ENCODE data around the gene OR2AT4. TPM values are rescaled to one million over a fixed set of nuclear protein-coding genes. Genes with fewer than 3 reads are reported as not detected.

Gene OR2AT4
- total and polyA plus RNA-seq, 4 donors, result not detected

GRCh38 chr11:75078233-75078632 lies 18.4 kb downstream of the OR2AT4 start:
- DNase-seq (no peak), ATAC-seq (ENCODE audit: insufficient read depth, low FRiP score) (no peak)
- Histone ChIP-seq H3K4me3 (no peak overlapping the region), H3K9ac (ENCODE audit: insufficient read depth in 1 of 2, low read length in 2 of 2) (no peak overlapping the region), H3K4me1 (ENCODE audit: control insufficient read depth in 5 of 5, insufficient read depth in 5 of 5, low read length in 5 of 5) (no peaks in the 10 kb centered on the region), H3K36me3 (ENCODE audit: control insufficient read depth in 4 of 4, insufficient read depth in 4 of 4, low read length in 4 of 4) (no peaks in the 10 kb centered on the region), H3K27me3 (ENCODE audit: control insufficient read depth in 3 of 3, insufficient read depth in 3 of 3, low read length in 2 of 3) (no peaks in the 10 kb centered on the region), H3K27ac (ENCODE audit: low read depth in 1 of 2, low read length in 1 of 2) (no peak overlapping the region), H3K9me3 (ENCODE audit: control insufficient read depth in 4 of 4, insufficient read depth in 3 of 4, low read length in 3 of 4) (no peaks in the 10 kb centered on the region)
- WGBS, 2 donors, result 87 to 91% methylated on average over 2 of the region's 2 CpGs
- TF ChIP-seq, protein P1, sequence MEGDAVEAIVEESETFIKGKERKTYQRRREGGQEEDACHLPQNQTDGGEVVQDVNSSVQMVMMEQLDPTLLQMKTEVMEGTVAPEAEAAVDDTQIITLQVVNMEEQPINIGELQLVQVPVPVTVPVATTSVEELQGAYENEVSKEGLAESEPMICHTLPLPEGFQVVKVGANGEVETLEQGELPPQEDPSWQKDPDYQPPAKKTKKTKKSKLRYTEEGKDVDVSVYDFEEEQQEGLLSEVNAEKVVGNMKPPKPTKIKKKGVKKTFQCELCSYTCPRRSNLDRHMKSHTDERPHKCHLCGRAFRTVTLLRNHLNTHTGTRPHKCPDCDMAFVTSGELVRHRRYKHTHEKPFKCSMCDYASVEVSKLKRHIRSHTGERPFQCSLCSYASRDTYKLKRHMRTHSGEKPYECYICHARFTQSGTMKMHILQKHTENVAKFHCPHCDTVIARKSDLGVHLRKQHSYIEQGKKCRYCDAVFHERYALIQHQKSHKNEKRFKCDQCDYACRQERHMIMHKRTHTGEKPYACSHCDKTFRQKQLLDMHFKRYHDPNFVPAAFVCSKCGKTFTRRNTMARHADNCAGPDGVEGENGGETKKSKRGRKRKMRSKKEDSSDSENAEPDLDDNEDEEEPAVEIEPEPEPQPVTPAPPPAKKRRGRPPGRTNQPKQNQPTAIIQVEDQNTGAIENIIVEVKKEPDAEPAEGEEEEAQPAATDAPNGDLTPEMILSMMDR (IDR thresholded peaks at IDR 0.05; ENCODE audit: control extremely low read depth, extremely low read depth), result no peak

DNA sequence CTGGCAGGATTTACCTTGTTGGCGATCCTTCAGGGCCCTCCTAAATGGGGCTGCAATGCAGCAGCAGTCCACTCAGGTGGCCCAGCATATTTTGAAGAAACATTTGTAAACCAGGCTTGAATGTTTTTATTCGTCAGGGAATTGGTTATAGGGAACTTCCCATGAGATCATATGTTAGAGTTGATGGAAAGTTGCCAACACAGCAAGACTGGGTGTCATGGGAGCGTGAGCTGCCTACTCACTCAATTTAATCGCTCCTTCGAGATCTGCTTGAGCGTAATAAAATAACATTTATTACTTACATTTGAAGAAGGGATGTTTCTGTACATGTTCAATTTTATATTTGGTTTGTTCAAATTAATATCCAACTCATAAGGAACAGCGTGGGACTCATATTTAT lies 19.4 kb downstream of the OR2AT4 start:
- Histone ChIP-seq H3K27ac (ENCODE audit: low read depth in 1 of 2, low read length in 1 of 2) (no peak overlapping the region), H3K9ac (ENCODE audit: insufficient read depth in 1 of 2, low read length in 2 of 2) (no peak overlapping the region), H3K27me3 (ENCODE audit: control insufficient read depth in 3 of 3, insufficient read depth in 3 of 3, low read length in 2 of 3) (no peaks in the 10 kb centered on the region), H3K4me3 (no peak overlapping the region), H3K9me3 (ENCODE audit: control insufficient read depth in 4 of 4, insufficient read depth in 3 of 4, low read length in 3 of 4) (no peaks in the 10 kb centered on the region), H3K4me1 (ENCODE audit: control insufficient read depth in 5 of 5, insufficient read depth in 5 of 5, low read length in 5 of 5) (no peaks in the 10 kb centered on the region), H3K36me3 (ENCODE audit: control insufficient read depth in 4 of 4, insufficient read depth in 4 of 4, low read length in 4 of 4) (no peaks in the 10 kb centered on the region)
- TF ChIP-seq, protein P1 (IDR thresholded peaks at IDR 0.05; ENCODE audit: control extremely low read depth, extremely low read depth), result no peak
- ATAC-seq (ENCODE audit: insufficient read depth, low FRiP score), result no peak
- DNase-seq, result no peak
- 78 to 85% methylated on average over 7 of the region's 7 CpGs for WGBS, 2 donors

- Histone ChIP-seq H3K4me3 (no peak overlapping the region), H3K27ac (ENCODE audit: low read depth in 1 of 2, low read length in 1 of 2) (no peak overlapping the region), H3K27me3 (ENCODE audit: control insufficient read depth in 3 of 3, insufficient read depth in 3 of 3, low read length in 2 of 3) (no peaks in the 10 kb centered on the region), H3K9me3 (ENCODE audit: control insufficient read depth in 4 of 4, insufficient read depth in 3 of 4, low read length in 3 of 4) (no peaks in the 10 kb centered on the region), H3K36me3 (ENCODE audit: control insufficient read depth in 4 of 4, insufficient read depth in 4 of 4, low read length in 4 of 4) (no peaks in the 10 kb centered on the region), H3K4me1 (ENCODE audit: control insufficient read depth in 5 of 5, insufficient read depth in 5 of 5, low read length in 5 of 5) (no peaks in the 10 kb centered on the region), H3K9ac (ENCODE audit: insufficient read depth in 1 of 2, low read length in 2 of 2) (no peak overlapping the region)
- TF ChIP-seq, protein P1 (IDR thresholded peaks at IDR 0.05; ENCODE audit: control extremely low read depth, extremely low read depth), result no peak
- no peak for ATAC-seq (ENCODE audit: insufficient read depth, low FRiP score)
- no peak for DNase-seq
Observed at GRCh38 chr11:75076671-75077070, 20.0 kb downstream of the OR2AT4 start.

DNA sequence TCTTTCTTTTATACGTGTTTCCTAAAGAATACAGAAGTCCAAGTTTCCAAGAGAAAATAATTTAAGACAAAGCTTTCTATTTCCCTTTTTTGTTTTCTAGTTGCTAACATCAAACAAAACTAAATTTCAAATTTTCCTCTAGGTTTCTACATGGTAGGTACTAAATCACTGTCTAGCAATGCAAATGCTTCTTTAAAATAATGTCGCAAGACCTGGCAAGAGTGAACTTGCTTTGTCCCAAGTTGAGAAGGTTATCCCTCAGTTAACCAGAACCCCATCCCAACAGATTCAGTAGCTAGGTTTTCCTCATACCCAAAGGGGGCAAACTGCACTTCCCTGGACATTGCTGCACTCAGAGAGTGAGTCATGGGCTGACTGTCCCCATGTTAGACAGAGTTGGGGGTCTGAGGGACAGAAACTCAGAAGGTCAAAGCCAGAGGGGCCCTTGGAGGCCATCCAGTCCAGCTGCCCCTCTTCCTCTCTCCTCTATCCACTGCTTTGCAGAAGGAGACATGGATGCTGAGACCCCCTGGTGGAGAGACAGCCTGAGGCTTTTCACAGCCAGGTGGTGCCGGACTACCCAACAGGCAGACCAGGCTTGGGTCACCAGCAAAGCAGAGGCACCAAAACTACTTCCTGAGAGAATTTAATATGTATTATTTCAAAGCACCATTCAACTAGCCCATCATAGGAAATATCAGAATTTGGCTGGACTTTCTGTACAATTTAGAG lies 23.1 kb downstream of the OR2AT4 start:
- DNase-seq, result no peak
- Histone ChIP-seq H3K4me1 (ENCODE audit: control insufficient read depth in 5 of 5, insufficient read depth in 5 of 5, low read length in 5 of 5) (no peaks in the 10 kb centered on the region), H3K27me3 (ENCODE audit: control insufficient read depth in 3 of 3, insufficient read depth in 3 of 3, low read length in 2 of 3) (no peaks in the 10 kb centered on the region), H3K9me3 (ENCODE audit: control insufficient read depth in 4 of 4, insufficient read depth in 3 of 4, low read length in 3 of 4) (no peaks in the 10 kb centered on the region), H3K4me3 (no peak overlapping the region), H3K36me3 (ENCODE audit: control insufficient read depth in 4 of 4, insufficient read depth in 4 of 4, low read length in 4 of 4) (no peaks in the 10 kb centered on the region), H3K27ac (ENCODE audit: low read depth in 1 of 2, low read length in 1 of 2) (no peak overlapping the region), H3K9ac (ENCODE audit: insufficient read depth in 1 of 2, low read length in 2 of 2) (no peak overlapping the region)
- no peak for ATAC-seq (ENCODE audit: insufficient read depth, low FRiP score)
- 87 to 88% methylated on average over 3 of the region's 3 CpGs for WGBS, 2 donors
- TF ChIP-seq, protein P1 (IDR thresholded peaks at IDR 0.05; ENCODE audit: control extremely low read depth, extremely low read depth), result no peak

Measured in lung (tissue), 12 donors.